Stimulated activated CD4-positive, alpha-beta T cell treated with anti-CD3 and anti-CD28 coated beads, TNF-alpha, amount 100 ng/mL, for 1 hour (primary cell): ENCODE data around the gene ALG1.
"Not testable (repeated sequence)": the region's sequence is repeated elsewhere in the genome, so short reads cannot be mapped to it uniquely, and the experiment has no call there.

Experiments
- DNase-seq, 3 donors: peaks; one replicate each; pipeline ENCODE4 v3.0.0-alpha.2; 2020; ENCODE audit warnings: low read depth in 3 of 3, low spot score in 1 of 3

ALG1 gene

DNA sequence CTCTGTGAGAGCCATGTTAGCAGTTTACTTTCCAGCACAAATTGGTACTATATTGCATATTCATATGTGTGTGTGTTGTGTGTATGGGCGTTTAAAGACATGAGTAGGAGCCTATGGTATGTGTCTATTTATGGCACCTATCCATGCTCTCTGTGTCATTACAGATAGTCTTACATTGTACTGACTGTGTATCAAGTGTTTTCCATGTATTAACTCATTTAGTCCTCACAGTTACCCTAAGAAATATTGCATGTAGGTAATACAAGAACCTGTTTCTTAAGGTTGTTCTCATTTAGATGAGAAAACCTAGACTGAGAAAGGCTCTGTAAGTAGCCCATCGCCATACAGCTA, 1.6 kb downstream of the ALG1 start:
- no peak for DNase-seq

GRCh38 chr16:5073771-5074170, 2.1 kb downstream of the ALG1 start:
- not testable (repeated sequence) for DNase-seq

- no peak for DNase-seq
These were observed 4.0 kb downstream of the ALG1 start for GRCh38 chr16:5075637-5076036.

DNA sequence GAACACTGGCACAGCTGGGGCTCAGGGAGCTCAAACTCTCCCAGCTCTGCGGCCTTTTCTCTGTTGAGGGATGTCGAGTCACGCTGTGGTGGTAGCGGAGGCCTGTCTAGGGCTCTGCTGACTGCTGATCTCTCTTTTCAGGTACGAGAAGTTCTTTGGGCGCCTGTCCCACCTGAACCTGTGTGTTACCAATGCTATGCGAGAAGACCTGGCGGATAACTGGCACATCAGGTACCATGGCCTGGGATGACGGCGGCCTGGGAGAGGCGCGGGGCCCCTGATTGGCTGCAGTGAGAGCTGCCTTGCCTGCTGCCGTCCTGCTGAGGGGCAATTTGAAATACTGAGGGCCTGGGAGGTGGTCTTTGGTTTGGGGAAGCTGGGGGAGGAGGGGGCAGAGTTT, 5.7 kb downstream of the ALG1 start:
- no peak for DNase-seq

- DNase-seq, result no peak
These were observed 7.0 kb downstream of the ALG1 start for GRCh38 chr16:5078626-5079025.

GRCh38 chr16:5080461-5080860, 8.8 kb downstream of the ALG1 start:
- not testable (repeated sequence) for DNase-seq

- not testable (repeated sequence) for DNase-seq
These were observed 9.4 kb downstream of the ALG1 start for GRCh38 chr16:5080996-5081395.

DNA sequence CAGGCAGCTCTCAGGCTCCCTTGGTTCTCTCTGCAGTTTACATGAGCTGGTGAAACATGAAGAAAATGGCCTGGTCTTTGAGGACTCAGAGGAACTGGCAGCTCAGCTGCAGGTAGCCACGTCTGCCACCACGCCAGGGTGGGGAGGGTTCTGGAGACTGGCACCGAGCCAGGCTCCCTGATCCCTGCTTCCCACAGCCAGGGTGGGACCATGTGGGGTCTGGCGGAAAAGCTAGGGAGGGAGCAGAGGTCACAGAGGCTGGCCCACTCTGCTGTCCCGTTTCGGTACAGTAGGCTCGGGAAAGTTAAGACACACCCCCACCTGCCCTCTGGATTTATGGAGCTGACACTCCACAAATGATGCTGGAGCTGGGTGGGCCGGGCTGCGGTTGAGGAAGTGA, 12.0 kb downstream of the ALG1 start:
- not testable (repeated sequence) for DNase-seq

DNA sequence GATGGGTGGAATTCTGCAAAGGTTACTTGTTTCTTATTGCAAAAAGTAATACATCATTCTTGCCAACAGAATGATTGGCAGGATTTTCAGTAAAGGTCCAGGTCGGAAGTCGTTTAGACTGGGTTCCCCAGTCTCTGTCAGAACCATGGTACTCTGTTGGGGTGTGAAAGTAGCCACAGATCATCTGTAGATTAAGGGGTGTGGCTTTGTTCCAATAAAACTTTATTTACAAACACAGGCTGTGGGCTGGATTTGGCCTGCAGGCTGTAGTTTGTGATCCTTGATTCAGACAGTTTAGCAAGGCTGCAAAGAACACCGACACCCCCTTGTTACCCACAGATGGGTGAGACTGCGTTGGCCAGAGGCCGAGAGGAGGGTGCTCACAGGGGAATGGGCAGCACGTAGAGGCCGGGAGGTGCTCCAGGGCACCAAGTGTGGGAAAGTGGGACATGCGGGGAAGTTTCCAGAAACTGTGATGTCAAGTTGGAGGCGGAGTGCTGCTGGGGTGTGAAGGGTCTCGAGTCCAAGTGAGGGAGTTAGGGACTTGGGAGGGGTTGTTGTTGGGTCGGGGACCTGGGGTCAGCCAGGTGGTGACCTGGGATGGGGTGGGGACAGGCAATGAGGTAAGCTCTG, 12.6 kb downstream of the ALG1 start:
- not testable (repeated sequence) for DNase-seq

- DNase-seq, result peak in 1 of 3 donors; percentile 43
These were observed 13.2 kb downstream of the ALG1 start for GRCh38 chr16:5084802-5085201.

DNA sequence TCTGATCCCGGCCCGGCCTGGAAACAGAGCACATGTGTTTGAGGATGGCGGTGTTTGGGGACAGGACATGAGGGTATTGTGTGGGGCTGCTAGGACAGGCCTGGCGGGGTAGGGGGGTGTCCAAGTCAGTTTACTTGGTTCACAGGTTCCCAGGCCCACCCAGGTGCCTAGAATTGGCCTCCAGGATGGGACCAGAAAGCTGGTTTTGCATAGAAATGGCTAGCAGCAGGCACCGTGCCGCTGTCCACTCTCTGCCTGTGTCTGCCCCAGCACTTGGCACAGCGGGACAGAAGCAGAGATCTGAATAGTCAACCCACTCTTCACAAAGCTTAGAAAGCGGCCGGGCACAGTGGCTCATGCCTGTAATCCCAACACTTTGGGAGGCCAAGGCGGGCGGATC, 14.1 kb downstream of the ALG1 start:
- not testable (repeated sequence) for DNase-seq

- DNase-seq, result not testable (repeated sequence)
These were observed 16.6 kb downstream of the ALG1 start for GRCh38 chr16:5088086-5088790.

- DNase-seq, result not testable (repeated sequence)
These were observed 17.3 kb downstream of the ALG1 start for GRCh38 chr16:5088936-5089335.

DNA sequence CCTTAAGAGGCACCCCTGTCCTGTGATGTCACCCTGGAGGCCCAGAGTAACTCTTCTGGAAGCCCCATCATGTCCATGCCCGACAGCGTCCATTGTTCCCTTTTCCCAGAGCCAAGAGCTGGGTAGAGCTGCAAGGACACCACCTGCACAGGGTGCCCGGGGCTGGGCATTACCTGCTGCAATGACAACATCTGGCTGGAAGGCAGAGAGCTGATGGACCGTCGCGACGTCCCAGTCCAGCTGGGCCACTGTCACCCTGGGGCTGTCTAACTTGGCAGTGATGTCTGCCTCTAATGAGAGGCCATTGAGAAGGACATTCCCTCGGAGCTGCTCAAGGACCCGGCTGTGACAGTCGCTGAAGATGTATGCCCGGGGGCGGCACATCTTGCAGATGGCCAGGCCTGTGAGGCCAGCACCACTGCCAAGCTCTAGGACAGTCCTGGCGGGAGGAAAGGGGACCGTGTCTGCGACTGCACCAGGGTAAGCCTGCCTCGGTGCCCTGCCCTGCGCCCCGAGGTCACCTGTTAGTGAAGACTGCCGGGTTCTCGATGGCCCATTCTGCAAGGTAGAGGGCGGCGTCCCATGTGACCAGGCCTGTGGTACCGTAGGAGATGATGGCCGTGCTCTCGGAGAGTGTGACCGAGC, 18.4 kb downstream of the ALG1 start:
- not testable (repeated sequence) for DNase-seq

GRCh38 chr16:5090592-5090991, 18.9 kb downstream of the ALG1 start:
- DNase-seq, result not testable (repeated sequence)

DNA sequence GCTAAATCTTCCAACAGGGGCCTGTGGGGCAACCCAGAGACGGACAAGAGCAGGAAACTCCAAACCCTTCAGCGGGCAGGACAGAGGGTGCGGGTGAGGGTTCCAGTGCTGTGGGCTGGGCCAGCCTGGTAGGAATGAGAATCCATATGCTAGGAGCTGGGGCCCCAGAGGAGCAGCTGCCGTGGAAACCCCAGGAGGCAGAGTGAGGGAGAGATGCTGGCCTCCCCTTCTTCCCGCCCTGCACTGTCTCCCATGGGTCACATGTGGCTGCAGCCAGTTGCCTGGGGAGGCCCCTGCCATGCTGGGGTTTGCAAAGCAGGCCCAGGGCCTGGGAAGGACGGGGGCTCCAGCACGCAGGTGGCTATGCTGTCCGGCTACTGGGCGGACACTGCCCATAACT, 21.4 kb downstream of the ALG1 start:
- DNase-seq, result not testable (repeated sequence)

DNA sequence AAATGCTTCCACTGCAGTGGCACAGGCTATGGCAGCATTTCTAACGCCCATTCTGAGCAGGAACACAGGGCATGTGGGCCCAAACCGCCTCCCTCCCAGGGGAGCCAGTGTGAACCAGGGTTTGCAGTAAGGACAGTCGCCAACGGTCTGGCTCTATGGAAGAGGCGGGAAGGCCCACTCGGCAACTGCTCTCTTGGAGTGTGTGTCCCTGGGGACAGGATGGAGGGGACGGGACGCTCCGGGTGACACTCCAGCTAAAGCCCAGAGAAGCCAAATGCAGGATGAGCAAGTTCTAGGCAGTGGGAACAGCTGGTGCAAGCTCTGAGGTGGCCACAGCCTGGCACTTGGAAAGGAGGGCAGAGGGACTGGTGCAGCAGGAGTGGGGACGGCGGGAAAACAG, 22.1 kb downstream of the ALG1 start:
- not testable (repeated sequence) for DNase-seq

DNA sequence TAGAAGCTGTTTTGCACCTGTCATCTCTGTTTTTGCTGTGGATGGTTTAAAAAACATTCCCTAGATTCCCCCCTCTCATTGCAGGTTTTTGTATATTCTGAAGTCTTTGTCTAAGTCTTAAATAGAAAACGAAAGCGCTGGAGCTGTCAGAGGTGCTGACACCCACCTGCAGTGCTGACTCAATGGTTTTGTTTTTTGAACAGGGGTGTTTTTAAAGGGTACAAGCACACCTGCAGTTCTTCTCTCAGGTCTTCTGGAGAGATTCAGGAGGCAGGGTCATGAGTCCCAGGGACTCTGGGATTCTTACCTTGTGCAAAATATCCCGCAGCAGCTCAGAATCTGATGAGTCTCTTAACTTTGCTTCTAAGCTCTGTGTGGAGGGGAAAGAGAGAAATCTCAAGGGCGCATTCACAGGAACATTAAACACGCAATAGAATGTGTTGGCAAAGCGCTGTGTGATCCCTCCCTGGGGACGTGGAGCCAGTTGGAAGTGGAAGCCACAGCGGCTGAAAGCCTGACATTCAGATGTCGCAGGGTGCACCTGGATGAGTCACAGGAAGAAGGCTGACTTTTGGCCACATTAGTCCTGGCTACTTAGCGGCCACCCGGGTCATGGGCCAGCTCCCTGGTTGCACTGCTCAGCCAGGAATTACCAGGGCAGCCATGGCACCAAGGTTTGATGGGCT, 23.6 kb downstream of the ALG1 start:
- not testable (repeated sequence) for DNase-seq

DNA sequence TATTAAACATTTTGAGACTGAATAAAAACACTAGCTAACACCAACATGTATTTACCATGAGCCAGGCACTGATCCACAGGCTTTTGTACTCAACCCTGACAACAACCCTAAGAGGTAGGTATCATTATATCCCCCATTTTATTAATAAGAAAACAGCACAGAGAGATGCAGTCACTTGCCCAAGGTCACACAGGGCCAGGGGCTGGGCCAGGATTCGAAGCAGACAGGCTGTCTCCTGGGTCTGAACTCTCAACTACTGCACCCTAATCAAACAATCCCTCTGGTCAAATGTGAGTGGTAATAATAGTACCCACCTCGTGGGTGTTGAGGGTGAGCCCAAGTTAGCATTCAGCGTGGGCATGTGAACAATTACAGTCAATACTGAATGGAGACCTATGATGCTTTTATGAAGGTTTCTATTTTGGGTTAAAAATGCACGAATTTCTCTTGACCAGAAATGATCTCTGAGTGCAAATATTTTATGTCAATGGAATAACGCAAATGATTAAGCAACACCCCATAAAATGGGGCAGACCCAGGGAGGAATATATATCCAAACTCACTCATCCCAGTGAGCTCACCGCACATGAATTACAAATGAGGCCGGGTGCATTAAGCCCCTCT, 24.9 kb downstream of the ALG1 start:
- not testable (repeated sequence) for DNase-seq

DNA sequence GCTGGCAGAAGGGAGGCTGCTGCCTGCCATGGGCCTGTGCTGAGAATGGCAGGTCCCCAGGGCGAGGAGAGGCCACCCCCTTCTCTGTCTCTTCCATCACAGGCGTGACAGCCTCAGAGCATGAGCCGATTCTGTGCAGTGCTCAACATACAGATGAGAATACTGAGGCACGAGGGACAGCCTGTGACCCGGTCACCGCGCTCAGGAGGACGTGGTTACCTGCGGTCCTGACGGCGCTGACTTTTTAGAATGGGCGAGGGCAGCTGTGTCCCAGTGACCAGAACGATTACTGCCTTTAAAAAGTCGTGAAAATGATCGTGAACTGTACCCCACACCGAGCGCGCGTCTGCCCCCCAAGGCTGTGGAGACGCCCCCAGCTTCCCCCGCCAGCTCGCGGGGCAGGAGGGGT, 25.4 kb downstream of the ALG1 start:
- DNase-seq, result peak in 1 of 3 donors; percentile 10
